K562 (cell line): ENCODE measurements around the gene PPM1F. TPM values are rescaled to one million over a fixed set of nuclear protein-coding genes. Genes with fewer than 3 reads are reported as not detected.

ENCODE experiments used
- CCAR2 ChIP-seq: fragments of 200-400 bp; formaldehyde crosslinking; IDR thresholded peaks from 2 replicates; pipeline ENCODE4 v1.6.1; 2017; ENCODE audit warnings: mild to moderate bottlenecking, low read depth, low read length
- MAX ChIP-seq: sonication (generic); formaldehyde crosslinking; IDR thresholded peaks from 2 replicates; pipeline ENCODE4 v1.9.0; 2022; ENCODE audit warnings: mild to moderate bottlenecking, missing genetic modification reagents
- SIRT6 ChIP-seq: IDR thresholded peaks from one replicate; pipeline ENCODE4 v1.6.1; 2012; ENCODE audit warnings: low read depth, mild to moderate bottlenecking, control low read depth, inconsistent platforms, low read length, moderate library complexity
- polyA plus RNA-seq, 8 experiments: library from polyadenylated mRNA; depleted of rRNA in 4 of 8; stranded (reverse) in 5 of 8; unstranded in 3 of 8; fragments of >200 nt; fragmentation: Nextera tagmentation in 2 of 8; fragmentation: Illumina TruSeq in 1 of 8; extraction: Ambion mirVana in 2 of 8; extraction: Trizol in 1 of 8; gene quantifications; 2 replicates each; pipeline versions ENCODE4 v1.2.1 to v1.2.3, GENCODE V29; 2011 to 2014; ENCODE audit warnings: inconsistent platforms in 1 of 8, missing spikeins in 1 of 8
- total RNA-seq, 7 experiments: library from RNA; depleted of rRNA in 6 of 7; stranded (reverse); fragments of >200 nt in 6 of 7; fragmentation: Illumina TruSeq in 2 of 7; extraction: Trizol in 2 of 7; gene quantifications; 2 replicates each; pipeline versions ENCODE4 v1.2.1 to v1.2.3, GENCODE V29; 2011 to 2021; ENCODE audit warnings: low replicate concordance in 1 of 7
- TF ChIP-seq, protein P1 (sequence below), 2 experiments: fragments of 450-650 bp; formaldehyde crosslinking in 1 of 2; IDR thresholded peaks; 2 replicates each; pipeline versions ENCODE4 v1.4.0 to v1.6.1; 2014 to 2020; ENCODE audit warnings: mild to moderate bottlenecking in 2 of 2, borderline replicate concordance in 1 of 2, low read depth in 1 of 2
- TF ChIP-seq, protein P2 (sequence below): sonication (generic); formaldehyde crosslinking; IDR thresholded peaks from 2 replicates; pipeline ENCODE4 v1.8.0; 2022; ENCODE audit warnings: missing genetic modification reagents, mild to moderate bottlenecking, moderate library complexity, borderline replicate concordance
- TF ChIP-seq, protein P3 (sequence below): sonication (generic); formaldehyde crosslinking; IDR thresholded peaks from 2 replicates; pipeline ENCODE4 v1.9.0; 2022; ENCODE audit warnings: mild to moderate bottlenecking, missing genetic modification reagents
- TF ChIP-seq, protein P4 (sequence below): fragments of 250-450 bp; sonication (Bioruptor Pico); IDR thresholded peaks from 2 replicates; pipeline ENCODE4 v1.8.0; 2022; ENCODE audit warnings: moderate library complexity, mild to moderate bottlenecking, inconsistent platforms
- TF ChIP-seq, protein P5 (sequence below): sonication (generic); formaldehyde crosslinking; IDR thresholded peaks from 2 replicates; pipeline ENCODE4 v1.8.1; 2023; ENCODE audit warnings: mild to moderate bottlenecking, missing genetic modification reagents, moderate library complexity
- TF ChIP-seq, protein P6 (sequence below): fragments of 450-650 bp; conservative IDR thresholded peaks from 2 replicates; pipeline ENCODE4 v1.6.1; 2016; ENCODE audit warnings: missing genetic modification characterization, low read depth, mild to moderate bottlenecking, missing compliant biosample characterization, moderate library complexity

Gene PPM1F
- total and polyA plus RNA-seq, 9 of the 15 experiments (the other 6 are each of a cell fraction or from before 2014, with no cell fraction given): 2.1 to 159 (median 64.0) TPM

DNA sequence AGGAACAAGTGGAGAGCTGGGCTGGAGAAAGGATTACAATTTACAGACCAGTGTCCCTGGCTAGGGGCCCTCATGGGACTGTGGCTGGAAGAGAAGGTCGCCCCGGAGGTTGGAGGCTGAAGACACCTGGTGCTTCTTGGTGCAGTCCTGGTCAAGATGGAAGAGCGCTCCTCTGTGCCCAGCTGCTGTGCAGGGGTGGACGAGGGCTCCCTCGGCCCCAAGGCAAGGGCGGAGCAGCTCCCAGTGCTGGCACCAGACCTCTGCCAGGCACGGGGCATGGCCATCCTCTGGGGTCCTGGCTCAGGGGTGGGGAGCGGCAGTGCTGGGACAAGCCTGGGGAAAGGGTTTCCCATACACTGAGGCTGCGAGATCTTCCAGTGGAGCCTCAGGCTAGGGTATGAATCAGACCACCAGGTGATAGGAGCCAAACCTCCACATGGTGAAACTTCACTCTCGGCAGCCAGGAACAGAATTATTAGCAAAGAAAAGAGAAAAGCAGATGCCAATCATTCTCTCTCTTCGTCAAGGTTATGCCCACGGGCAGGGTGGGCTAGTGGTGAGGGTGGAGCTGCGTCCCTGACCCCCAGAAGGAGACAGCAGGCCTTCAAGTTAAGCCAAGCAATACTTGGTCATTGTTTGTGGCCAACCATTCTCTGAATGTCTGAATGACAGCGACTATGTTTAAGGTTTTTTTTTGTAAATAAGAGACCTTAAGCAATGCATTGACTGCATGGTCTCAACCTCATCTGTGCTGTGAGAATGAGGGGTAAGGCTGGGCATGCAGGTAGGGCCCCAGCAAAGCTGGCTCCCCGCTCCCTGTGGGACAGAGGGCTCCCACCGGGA lies 32.1 kb downstream of the PPM1F start (continued):
- TF ChIP-seq, protein P1, sequence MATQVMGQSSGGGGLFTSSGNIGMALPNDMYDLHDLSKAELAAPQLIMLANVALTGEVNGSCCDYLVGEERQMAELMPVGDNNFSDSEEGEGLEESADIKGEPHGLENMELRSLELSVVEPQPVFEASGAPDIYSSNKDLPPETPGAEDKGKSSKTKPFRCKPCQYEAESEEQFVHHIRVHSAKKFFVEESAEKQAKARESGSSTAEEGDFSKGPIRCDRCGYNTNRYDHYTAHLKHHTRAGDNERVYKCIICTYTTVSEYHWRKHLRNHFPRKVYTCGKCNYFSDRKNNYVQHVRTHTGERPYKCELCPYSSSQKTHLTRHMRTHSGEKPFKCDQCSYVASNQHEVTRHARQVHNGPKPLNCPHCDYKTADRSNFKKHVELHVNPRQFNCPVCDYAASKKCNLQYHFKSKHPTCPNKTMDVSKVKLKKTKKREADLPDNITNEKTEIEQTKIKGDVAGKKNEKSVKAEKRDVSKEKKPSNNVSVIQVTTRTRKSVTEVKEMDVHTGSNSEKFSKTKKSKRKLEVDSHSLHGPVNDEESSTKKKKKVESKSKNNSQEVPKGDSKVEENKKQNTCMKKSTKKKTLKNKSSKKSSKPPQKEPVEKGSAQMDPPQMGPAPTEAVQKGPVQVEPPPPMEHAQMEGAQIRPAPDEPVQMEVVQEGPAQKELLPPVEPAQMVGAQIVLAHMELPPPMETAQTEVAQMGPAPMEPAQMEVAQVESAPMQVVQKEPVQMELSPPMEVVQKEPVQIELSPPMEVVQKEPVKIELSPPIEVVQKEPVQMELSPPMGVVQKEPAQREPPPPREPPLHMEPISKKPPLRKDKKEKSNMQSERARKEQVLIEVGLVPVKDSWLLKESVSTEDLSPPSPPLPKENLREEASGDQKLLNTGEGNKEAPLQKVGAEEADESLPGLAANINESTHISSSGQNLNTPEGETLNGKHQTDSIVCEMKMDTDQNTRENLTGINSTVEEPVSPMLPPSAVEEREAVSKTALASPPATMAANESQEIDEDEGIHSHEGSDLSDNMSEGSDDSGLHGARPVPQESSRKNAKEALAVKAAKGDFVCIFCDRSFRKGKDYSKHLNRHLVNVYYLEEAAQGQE (IDR thresholded peaks at IDR 0.05; ENCODE audit: borderline replicate concordance): no peak
- TF ChIP-seq, protein P1 (CRISPR knock-in tag; IDR thresholded peaks at IDR 0.05; ENCODE audit: low read depth): peak; percentile 50; the same call in 1 of the 2 replicates
- TF ChIP-seq, protein P2, sequence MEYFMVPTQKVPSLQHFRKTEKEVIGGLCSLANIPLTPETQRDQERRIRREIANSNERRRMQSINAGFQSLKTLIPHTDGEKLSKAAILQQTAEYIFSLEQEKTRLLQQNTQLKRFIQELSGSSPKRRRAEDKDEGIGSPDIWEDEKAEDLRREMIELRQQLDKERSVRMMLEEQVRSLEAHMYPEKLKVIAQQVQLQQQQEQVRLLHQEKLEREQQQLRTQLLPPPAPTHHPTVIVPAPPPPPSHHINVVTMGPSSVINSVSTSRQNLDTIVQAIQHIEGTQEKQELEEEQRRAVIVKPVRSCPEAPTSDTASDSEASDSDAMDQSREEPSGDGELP (CRISPR knock-in tag): 0 out of 2 replicates have a peak, but pooled peaks have one; percentile 22
- TF ChIP-seq, protein P3, sequence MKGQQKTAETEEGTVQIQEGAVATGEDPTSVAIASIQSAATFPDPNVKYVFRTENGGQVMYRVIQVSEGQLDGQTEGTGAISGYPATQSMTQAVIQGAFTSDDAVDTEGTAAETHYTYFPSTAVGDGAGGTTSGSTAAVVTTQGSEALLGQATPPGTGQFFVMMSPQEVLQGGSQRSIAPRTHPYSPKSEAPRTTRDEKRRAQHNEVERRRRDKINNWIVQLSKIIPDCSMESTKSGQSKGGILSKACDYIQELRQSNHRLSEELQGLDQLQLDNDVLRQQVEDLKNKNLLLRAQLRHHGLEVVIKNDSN (CRISPR knock-in tag): 0 out of 2 replicates have a peak, but pooled peaks have one; percentile 1
- TF ChIP-seq, protein P4, sequence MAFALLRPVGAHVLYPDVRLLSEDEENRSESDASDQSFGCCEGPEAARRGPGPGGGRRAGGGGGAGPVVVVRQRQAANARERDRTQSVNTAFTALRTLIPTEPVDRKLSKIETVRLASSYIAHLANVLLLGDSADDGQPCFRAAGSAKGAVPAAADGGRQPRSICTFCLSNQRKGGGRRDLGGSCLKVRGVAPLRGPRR (CRISPR knock-in tag): 0 out of 2 replicates have a peak, but pooled peaks have one; percentile 69
- TF ChIP-seq SIRT6 (no peak), CCAR2 (no peak), MAX (no peak)
- TF ChIP-seq, protein P5, sequence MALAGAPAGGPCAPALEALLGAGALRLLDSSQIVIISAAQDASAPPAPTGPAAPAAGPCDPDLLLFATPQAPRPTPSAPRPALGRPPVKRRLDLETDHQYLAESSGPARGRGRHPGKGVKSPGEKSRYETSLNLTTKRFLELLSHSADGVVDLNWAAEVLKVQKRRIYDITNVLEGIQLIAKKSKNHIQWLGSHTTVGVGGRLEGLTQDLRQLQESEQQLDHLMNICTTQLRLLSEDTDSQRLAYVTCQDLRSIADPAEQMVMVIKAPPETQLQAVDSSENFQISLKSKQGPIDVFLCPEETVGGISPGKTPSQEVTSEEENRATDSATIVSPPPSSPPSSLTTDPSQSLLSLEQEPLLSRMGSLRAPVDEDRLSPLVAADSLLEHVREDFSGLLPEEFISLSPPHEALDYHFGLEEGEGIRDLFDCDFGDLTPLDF (CRISPR knock-in tag): 0 out of 2 replicates have a peak, but pooled peaks have one; percentile 49
- TF ChIP-seq, protein P6, sequence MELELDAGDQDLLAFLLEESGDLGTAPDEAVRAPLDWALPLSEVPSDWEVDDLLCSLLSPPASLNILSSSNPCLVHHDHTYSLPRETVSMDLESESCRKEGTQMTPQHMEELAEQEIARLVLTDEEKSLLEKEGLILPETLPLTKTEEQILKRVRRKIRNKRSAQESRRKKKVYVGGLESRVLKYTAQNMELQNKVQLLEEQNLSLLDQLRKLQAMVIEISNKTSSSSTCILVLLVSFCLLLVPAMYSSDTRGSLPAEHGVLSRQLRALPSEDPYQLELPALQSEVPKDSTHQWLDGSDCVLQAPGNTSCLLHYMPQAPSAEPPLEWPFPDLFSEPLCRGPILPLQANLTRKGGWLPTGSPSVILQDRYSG (tag): no peak
